Heart left ventricle (tissue), 16 donors: ENCODE results near the gene PAQR4. TPM values are rescaled to one million over a fixed set of nuclear protein-coding genes. Genes with fewer than 3 reads are reported as not detected.

Experiments
- ATAC-seq, 4 donors: fragments of 200-7000 bp; cut with Tn5 transposase; one replicate each; pipeline ENCODE4 v1.9.1; 2020 to 2022; ENCODE audit warnings: moderate library complexity in 4 of 4, mild to moderate bottlenecking in 3 of 4, moderate number of reproducible peaks in 1 of 4
- DNase-seq, 5 donors: peaks; one replicate each; pipeline ENCODE4 v3.0.0-alpha.2; 2020
- H3K27ac ChIP-seq, 12 donors: fragments of 200-600 bp; sonication (generic) in 4 of 12; one replicate each; pipeline versions ENCODE4 v1.5.0 to v1.8.0; 2016 to 2022; ENCODE audit warnings: mild to moderate bottlenecking in 2 of 12
- H3K27me3 ChIP-seq, 9 donors: fragments of 200-600 bp; sonication (generic) in 2 of 9; one replicate each; pipeline versions ENCODE4 v1.5.1 to v1.8.0; 2016 to 2022; ENCODE audit warnings: mild to moderate bottlenecking in 3 of 9
- H3K36me3 ChIP-seq, 9 donors: fragments of 200-600 bp; sonication (generic) in 2 of 9; one replicate each; pipeline versions ENCODE4 v1.5.0 to v1.8.0; 2018 to 2022; ENCODE audit warnings: mild to moderate bottlenecking in 2 of 9
- H3K4me1 ChIP-seq, 12 donors: fragments of 200-600 bp; sonication (generic) in 4 of 12; one replicate each; pipeline versions ENCODE4 v1.5.0 to v1.8.0; 2016 to 2022; ENCODE audit warnings: mild to moderate bottlenecking in 3 of 12
- H3K4me3 ChIP-seq, 12 donors: fragments of 200-600 bp; sonication (generic) in 4 of 12; one replicate each; pipeline versions ENCODE4 v1.5.0 to v1.8.0; 2017 to 2022; ENCODE audit warnings: mild to moderate bottlenecking in 9 of 12, moderate library complexity in 4 of 12
- H3K9me3 ChIP-seq, 12 donors: fragments of 200-600 bp; sonication (generic) in 4 of 12; one replicate each; pipeline versions ENCODE4 v1.5.0 to v1.8.0; 2016 to 2022; ENCODE audit warnings: mild to moderate bottlenecking in 1 of 12
- CTCF ChIP-seq, 12 donors: fragments of 200-600 bp; sonication (generic) in 4 of 12; IDR thresholded peaks; one replicate each; pipeline versions ENCODE4 v1.5.0 to v1.8.0; 2018 to 2022; ENCODE audit warnings: antibody characterized with exemption in 12 of 12, mild to moderate bottlenecking in 5 of 12
- POLR2A ChIP-seq, 2 donors: fragments of 450-650 bp; IDR thresholded peaks; one replicate each; pipeline ENCODE4 v1.6.1; 2017; ENCODE audit warnings: antibody characterized with exemption in 2 of 2, mild to moderate bottlenecking in 2 of 2, moderate library complexity in 2 of 2
- WGBS, 4 donors: extraction: QIAGEN DNeasy Blood & Tissue Kit in 2 of 4; methylation state at CpG; one replicate each; pipeline versions ENCODE4 v1.1.5 to v1.1.7; 2013 to 2018; 5-methylcytosine and 5-hydroxymethylcytosine counted together
- intact Hi-C, 10 donors: fragments of 100-400 bp; cut with DNase I; formaldehyde crosslinking; loops; one replicate each; pipeline versions ENCODE4 v1.11.1 to v1.14.2; 2022
- polyA plus RNA-seq, 2 donors: library from polyadenylated mRNA; stranded (reverse); fragments of 200-250 nt; gene quantifications; one replicate each; pipeline ENCODE4 v1.2.3, GENCODE V29; 2013
- total RNA-seq, 9 donors: library from RNA; depleted of rRNA in 2 of 9; stranded (reverse); fragments of >200 nt in 2 of 9; fragmentation: NEBNext Ultra II Directional in 3 of 9; extraction: Animal tissue kit (Norgen Biotek cat#: 25700) in 3 of 9; gene quantifications; one replicate each; pipeline versions ENCODE4 v1.1.0 to v1.2.4, GENCODE V29; 2016 to 2023
- donor health status: ischemic (EF 13 %, LVEDD 7.1; RV severe dilation, severe dysfunction).
- donor health status: healthy with polysubstance abuse.
- donor health status: DM: no; HTN: yes; CAD: no.
- donor health status: DM: no; HTN: no; CAD: no.
- donor health status: ischemic (EF 25% LVEDD 6.9; RV normal size, moderate dysfunction).
- donor health status: ischemic (EF 25% LVEDD 5.7; RV mildly dilated, moderate dysfunction).
- donor health status: healthy.
- donor health status: DM: yes; HTN: yes; CAD: no.
- donor health status: ischemic (EF 35%, LVEDD 5.7; RV mildly dilated, moderate dysfunction).
- donor health status: nonischemic (EF 11% LVEDD 7.7; RV severe dilation, severe dysfunction).
- donor health status: DM: yes; HTN: yes; CAD: no.
- donor health status: PGD.
- donor health status: ischemic (EF 29% LVEDD 5.4; RV normal size, mild dysfunction).
- donor health status: nonischemic (EF 23%, LVEDD 6.1; RV moderate dilation, normal function).

Gene PAQR4
- total and polyA plus RNA-seq, 11 donors: 6.9 to 16.3 (median 9.0) TPM

- intact Hi-C loops: no loop called here
- Histone ChIP-seq H3K36me3 (peaks cover 0 to 31% (median 24%) of the 10 kb centered on the region in 9 donors), H3K27me3 (peaks cover 0 to 11% (median 3%) of the 10 kb centered on the region in 9 donors), H3K4me1 (no peaks in the 10 kb centered on the region), H3K4me3 (no peak overlapping the region), H3K27ac (no peak overlapping the region), H3K9me3 (no peaks in the 10 kb centered on the region)
- DNase-seq (no peak), ATAC-seq (peak in 1 of 4 donors; percentile 4)
- TF ChIP-seq POLR2A (IDR thresholded peaks at IDR 0.05) (no peak), CTCF (IDR thresholded peaks at IDR 0.05) (no peak)
- 85 to 92% (median 90%) methylated on average over 14 to 19 of the region's 19 CpGs for WGBS, 4 donors
These were observed 19.3 kb upstream of the PAQR4 start for GRCh38 chr16:2949705-2950352.

- no peak for ATAC-seq
These were observed 18.8 kb upstream of the PAQR4 start for GRCh38 chr16:2950353-2950724.

GRCh38 chr16:2950773-2951172, 18.4 kb upstream of the PAQR4 start:
- H3K27ac ChIP-seq: no peak overlapping the region
- WGBS, 4 donors: 88 to 97% (median 91%) methylated on average over 6 to 16 of the region's 16 CpGs
- ATAC-seq (no peak), DNase-seq (no peak)
- H3K4me1 ChIP-seq: no peaks in the 10 kb centered on the region
- no peak overlapping the region for H3K4me3 ChIP-seq
- intact Hi-C loops: no loop called here
- H3K27me3 ChIP-seq: peaks cover 0 to 20% (median 10%) of the 10 kb centered on the region in 9 donors
- TF ChIP-seq POLR2A (IDR thresholded peaks at IDR 0.05): no peak
- no peak for TF ChIP-seq CTCF (IDR thresholded peaks at IDR 0.05)
- H3K36me3 ChIP-seq: peaks cover 0 to 31% (median 23%) of the 10 kb centered on the region in 9 donors
- no peaks in the 10 kb centered on the region for H3K9me3 ChIP-seq

More at GRCh38 chr16:2950353-2950724, 18.8 kb upstream of the PAQR4 start:
- Histone ChIP-seq H3K36me3 (peaks cover 0 to 31% (median 23%) of the 10 kb centered on the region in 9 donors), H3K27me3 (peaks cover 0 to 16% (median 6%) of the 10 kb centered on the region in 9 donors), H3K9me3 (no peaks in the 10 kb centered on the region), H3K4me3 (no peak overlapping the region), H3K4me1 (no peaks in the 10 kb centered on the region), H3K27ac (no peak overlapping the region)
- WGBS, 4 donors: 91 to 97% (median 95%) methylated on average over 10 to 13 of the region's 13 CpGs
- no peak for TF ChIP-seq CTCF (IDR thresholded peaks at IDR 0.05)
- TF ChIP-seq POLR2A (IDR thresholded peaks at IDR 0.05): no peak
- DNase-seq: no peak
- intact Hi-C loops: no loop called here

GRCh38 chr16:2952679-2953078, 16.5 kb upstream of the PAQR4 start:
- DNase-seq (peak in 2 of 5 donors; percentile 25 to 47), ATAC-seq (peak in 3 of 4 donors; percentile 35 to 57 (median 43))
- 59 to 72% (median 67%) methylated on average over 9 to 11 of the region's 11 CpGs for WGBS, 4 donors
- no peak for TF ChIP-seq POLR2A (IDR thresholded peaks at IDR 0.05)
- TF ChIP-seq CTCF (IDR thresholded peaks at IDR 0.05): no peak
- peaks cover 0 to 18% (median 13%) of the 10 kb centered on the region in 9 donors for H3K36me3 ChIP-seq
- peaks cover 0 to 39% (median 21%) of the 10 kb centered on the region in 9 donors for H3K27me3 ChIP-seq
- no peaks in the 10 kb centered on the region for H3K4me1 ChIP-seq
- intact Hi-C loops: no loop called here
- no peaks in the 10 kb centered on the region for H3K9me3 ChIP-seq
- no peak overlapping the region for H3K4me3 ChIP-seq
- no peak overlapping the region for H3K27ac ChIP-seq
